ENCODE measurements around the gene PDE10A. TPM values are rescaled to one million over a fixed set of nuclear protein-coding genes. Genes with fewer than 3 reads are reported as not detected.

The PDE10A gene
- total and polyA plus RNA-seq, 2 of the 8 experiments (the other 6 are each of a cell fraction or from before 2014, with no cell fraction given): 1.1 to 2.4 TPM

DNA sequence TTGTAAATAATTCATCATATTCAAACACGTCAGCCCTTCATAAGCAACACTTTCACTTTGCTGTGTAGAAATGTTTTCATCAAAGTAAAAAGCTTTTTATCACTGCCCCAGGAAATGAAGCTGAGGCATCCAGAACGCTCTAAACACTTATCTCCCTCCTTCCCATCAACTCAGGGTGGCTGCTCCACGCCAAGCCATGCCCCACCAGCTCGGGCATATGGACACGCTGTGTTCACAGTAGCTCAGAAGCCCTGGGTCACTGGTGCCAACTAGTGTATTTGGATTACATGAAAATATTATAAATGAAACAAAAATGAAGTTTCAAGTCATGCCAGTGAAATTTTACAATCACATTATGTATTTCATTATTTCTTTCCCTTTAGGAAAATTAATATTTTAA is 10.3 kb downstream of the PDE10A start (continued):
- TF ChIP-seq, protein P1, sequence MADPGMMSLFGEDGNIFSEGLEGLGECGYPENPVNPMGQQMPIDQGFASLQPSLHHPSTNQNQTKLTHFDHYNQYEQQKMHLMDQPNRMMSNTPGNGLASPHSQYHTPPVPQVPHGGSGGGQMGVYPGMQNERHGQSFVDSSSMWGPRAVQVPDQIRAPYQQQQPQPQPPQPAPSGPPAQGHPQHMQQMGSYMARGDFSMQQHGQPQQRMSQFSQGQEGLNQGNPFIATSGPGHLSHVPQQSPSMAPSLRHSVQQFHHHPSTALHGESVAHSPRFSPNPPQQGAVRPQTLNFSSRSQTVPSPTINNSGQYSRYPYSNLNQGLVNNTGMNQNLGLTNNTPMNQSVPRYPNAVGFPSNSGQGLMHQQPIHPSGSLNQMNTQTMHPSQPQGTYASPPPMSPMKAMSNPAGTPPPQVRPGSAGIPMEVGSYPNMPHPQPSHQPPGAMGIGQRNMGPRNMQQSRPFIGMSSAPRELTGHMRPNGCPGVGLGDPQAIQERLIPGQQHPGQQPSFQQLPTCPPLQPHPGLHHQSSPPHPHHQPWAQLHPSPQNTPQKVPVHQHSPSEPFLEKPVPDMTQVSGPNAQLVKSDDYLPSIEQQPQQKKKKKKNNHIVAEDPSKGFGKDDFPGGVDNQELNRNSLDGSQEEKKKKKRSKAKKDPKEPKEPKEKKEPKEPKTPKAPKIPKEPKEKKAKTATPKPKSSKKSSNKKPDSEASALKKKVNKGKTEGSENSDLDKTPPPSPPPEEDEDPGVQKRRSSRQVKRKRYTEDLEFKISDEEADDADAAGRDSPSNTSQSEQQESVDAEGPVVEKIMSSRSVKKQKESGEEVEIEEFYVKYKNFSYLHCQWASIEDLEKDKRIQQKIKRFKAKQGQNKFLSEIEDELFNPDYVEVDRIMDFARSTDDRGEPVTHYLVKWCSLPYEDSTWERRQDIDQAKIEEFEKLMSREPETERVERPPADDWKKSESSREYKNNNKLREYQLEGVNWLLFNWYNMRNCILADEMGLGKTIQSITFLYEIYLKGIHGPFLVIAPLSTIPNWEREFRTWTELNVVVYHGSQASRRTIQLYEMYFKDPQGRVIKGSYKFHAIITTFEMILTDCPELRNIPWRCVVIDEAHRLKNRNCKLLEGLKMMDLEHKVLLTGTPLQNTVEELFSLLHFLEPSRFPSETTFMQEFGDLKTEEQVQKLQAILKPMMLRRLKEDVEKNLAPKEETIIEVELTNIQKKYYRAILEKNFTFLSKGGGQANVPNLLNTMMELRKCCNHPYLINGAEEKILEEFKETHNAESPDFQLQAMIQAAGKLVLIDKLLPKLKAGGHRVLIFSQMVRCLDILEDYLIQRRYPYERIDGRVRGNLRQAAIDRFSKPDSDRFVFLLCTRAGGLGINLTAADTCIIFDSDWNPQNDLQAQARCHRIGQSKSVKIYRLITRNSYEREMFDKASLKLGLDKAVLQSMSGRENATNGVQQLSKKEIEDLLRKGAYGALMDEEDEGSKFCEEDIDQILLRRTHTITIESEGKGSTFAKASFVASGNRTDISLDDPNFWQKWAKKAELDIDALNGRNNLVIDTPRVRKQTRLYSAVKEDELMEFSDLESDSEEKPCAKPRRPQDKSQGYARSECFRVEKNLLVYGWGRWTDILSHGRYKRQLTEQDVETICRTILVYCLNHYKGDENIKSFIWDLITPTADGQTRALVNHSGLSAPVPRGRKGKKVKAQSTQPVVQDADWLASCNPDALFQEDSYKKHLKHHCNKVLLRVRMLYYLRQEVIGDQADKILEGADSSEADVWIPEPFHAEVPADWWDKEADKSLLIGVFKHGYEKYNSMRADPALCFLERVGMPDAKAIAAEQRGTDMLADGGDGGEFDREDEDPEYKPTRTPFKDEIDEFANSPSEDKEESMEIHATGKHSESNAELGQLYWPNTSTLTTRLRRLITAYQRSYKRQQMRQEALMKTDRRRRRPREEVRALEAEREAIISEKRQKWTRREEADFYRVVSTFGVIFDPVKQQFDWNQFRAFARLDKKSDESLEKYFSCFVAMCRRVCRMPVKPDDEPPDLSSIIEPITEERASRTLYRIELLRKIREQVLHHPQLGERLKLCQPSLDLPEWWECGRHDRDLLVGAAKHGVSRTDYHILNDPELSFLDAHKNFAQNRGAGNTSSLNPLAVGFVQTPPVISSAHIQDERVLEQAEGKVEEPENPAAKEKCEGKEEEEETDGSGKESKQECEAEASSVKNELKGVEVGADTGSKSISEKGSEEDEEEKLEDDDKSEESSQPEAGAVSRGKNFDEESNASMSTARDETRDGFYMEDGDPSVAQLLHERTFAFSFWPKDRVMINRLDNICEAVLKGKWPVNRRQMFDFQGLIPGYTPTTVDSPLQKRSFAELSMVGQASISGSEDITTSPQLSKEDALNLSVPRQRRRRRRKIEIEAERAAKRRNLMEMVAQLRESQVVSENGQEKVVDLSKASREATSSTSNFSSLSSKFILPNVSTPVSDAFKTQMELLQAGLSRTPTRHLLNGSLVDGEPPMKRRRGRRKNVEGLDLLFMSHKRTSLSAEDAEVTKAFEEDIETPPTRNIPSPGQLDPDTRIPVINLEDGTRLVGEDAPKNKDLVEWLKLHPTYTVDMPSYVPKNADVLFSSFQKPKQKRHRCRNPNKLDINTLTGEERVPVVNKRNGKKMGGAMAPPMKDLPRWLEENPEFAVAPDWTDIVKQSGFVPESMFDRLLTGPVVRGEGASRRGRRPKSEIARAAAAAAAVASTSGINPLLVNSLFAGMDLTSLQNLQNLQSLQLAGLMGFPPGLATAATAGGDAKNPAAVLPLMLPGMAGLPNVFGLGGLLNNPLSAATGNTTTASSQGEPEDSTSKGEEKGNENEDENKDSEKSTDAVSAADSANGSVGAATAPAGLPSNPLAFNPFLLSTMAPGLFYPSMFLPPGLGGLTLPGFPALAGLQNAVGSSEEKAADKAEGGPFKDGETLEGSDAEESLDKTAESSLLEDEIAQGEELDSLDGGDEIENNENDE (IDR thresholded peaks at IDR 0.05; ENCODE audit: insufficient replicate concordance, low read length): no peak
- no peak for TF ChIP-seq TAF1 (IDR thresholded peaks at IDR 0.05; ENCODE audit: low read depth, low read length)
